Lung (tissue), 12 donors: Measurements from ENCODE around the gene ELF3. TPM values are rescaled to one million over a fixed set of nuclear protein-coding genes. Genes with fewer than 3 reads are reported as not detected.

ENCODE experiments used
- ATAC-seq: fragments of 200-7000 bp; cut with Tn5 transposase; one replicate; pipeline ENCODE4 v1.9.1; 2020; ENCODE audit warnings: moderate number of reproducible peaks; ENCODE audit not compliant: insufficient read depth, low FRiP score
- DNase-seq, 3 donors: peaks; one replicate each; pipeline ENCODE4 v3.0.0-alpha.2; 2013 to 2017
- H3K27ac ChIP-seq, 2 donors: one replicate each; pipeline ENCODE4 v1.5.1; 2013; ENCODE audit warnings: mild to moderate bottlenecking in 2 of 2, moderate library complexity in 2 of 2, control low read depth in 1 of 2, inconsistent platforms in 1 of 2, low read depth in 1 of 2, low read length in 1 of 2
- H3K27me3 ChIP-seq, 3 donors: one replicate each; pipeline ENCODE4 v1.5.1; 2013; ENCODE audit warnings: low read length in 2 of 3; ENCODE audit not compliant: control insufficient read depth in 3 of 3, insufficient read depth in 3 of 3
- H3K36me3 ChIP-seq, 4 donors: one replicate each; pipeline ENCODE4 v1.5.1; 2013; ENCODE audit warnings: low read length in 4 of 4, mild to moderate bottlenecking in 1 of 4, moderate library complexity in 1 of 4; ENCODE audit not compliant: control insufficient read depth in 4 of 4, insufficient read depth in 4 of 4
- H3K4me1 ChIP-seq, 5 donors: one replicate each; pipeline ENCODE4 v1.5.1; 2013; ENCODE audit warnings: low read length in 5 of 5, mild to moderate bottlenecking in 2 of 5, moderate library complexity in 1 of 5; ENCODE audit not compliant: control insufficient read depth in 5 of 5, insufficient read depth in 5 of 5
- H3K4me3 ChIP-seq: one replicate; pipeline ENCODE4 v1.5.1; 2013; ENCODE audit warnings: mild to moderate bottlenecking, control low read depth, moderate library complexity
- H3K9ac ChIP-seq, 2 donors: one replicate each; pipeline ENCODE4 v1.5.1; 2013; ENCODE audit warnings: low read length in 2 of 2, control low read depth in 1 of 2; ENCODE audit not compliant: insufficient read depth in 1 of 2
- H3K9me3 ChIP-seq, 4 donors: one replicate each; pipeline ENCODE4 v1.5.1; 2013; ENCODE audit warnings: low read length in 3 of 4, mild to moderate bottlenecking in 1 of 4, moderate library complexity in 1 of 4; ENCODE audit not compliant: control insufficient read depth in 4 of 4, insufficient read depth in 3 of 4
- CTCF ChIP-seq: IDR thresholded peaks from 2 replicates; pipeline ENCODE4 v1.5.1; 2012; ENCODE audit warnings: mild to moderate bottlenecking; ENCODE audit errors: control extremely low read depth, extremely low read depth
- WGBS, 2 donors: extraction: QIAGEN DNeasy Blood & Tissue Kit; methylation state at CpG; one replicate each; pipeline ENCODE4 v1.1.7; 2013; 5-methylcytosine and 5-hydroxymethylcytosine counted together
- polyA plus RNA-seq, 2 donors: library from polyadenylated mRNA; stranded (reverse); fragments of 200-250 nt; gene quantifications; one replicate each; pipeline ENCODE4 v1.2.1, GENCODE V29; 2013
- total RNA-seq, 2 donors: library from RNA; depleted of rRNA in 1 of 2; stranded (reverse); fragments of >200 nt in 1 of 2; gene quantifications; one replicate each; pipeline ENCODE4 v1.2.1, GENCODE V29; 2014 to 2021
- donor health status: control.
- donor health status: control.
- donor health status: Bipolar disorder and iron deficiency.
- donor health status: healthy.
- donor health status: DM: yes; HTN: yes; CAD: no.

The ELF3 gene
- total and polyA plus RNA-seq, 4 donors, result 143 to 219 (median 149) TPM

GRCh38 chr1:202046227-202046626, 35.8 kb downstream of the ELF3 start:
- H3K27ac ChIP-seq, result peak overlapping the region in 1 of 2 donors; percentile 78
- peak; percentile 74 to 88 (median 83) for DNase-seq
- WGBS, 2 donors, result 70 to 90% methylated on average over 3 of the region's 3 CpGs
- no peaks in the 10 kb centered on the region for H3K27me3 ChIP-seq
- H3K36me3 ChIP-seq, result no peaks in the 10 kb centered on the region
- H3K4me1 ChIP-seq, result peaks cover 0 to 23% (median 5%) of the 10 kb centered on the region in 5 donors
- H3K9me3 ChIP-seq, result no peaks in the 10 kb centered on the region
- ATAC-seq, result peak; percentile 49
- no peak for TF ChIP-seq CTCF
- no peak overlapping the region for H3K9ac ChIP-seq
- H3K4me3 ChIP-seq, result no peak overlapping the region

GRCh38 chr1:202046748-202047708, 36.6 kb downstream of the ELF3 start:
- peak; percentile 1 for ATAC-seq
- no peaks in the 10 kb centered on the region for H3K36me3 ChIP-seq
- H3K4me1 ChIP-seq, result peaks cover 0 to 23% (median 5%) of the 10 kb centered on the region in 5 donors
- no peak for TF ChIP-seq CTCF
- H3K9ac ChIP-seq, result no peak overlapping the region
- H3K27ac ChIP-seq, result peak overlapping the region in 1 of 2 donors; percentile 72
- H3K4me3 ChIP-seq, result no peak overlapping the region
- WGBS, 2 donors, result 60 to 66% methylated on average over 5 of the region's 5 CpGs
- no peak for DNase-seq
- no peaks in the 10 kb centered on the region for H3K9me3 ChIP-seq
- no peaks in the 10 kb centered on the region for H3K27me3 ChIP-seq

- WGBS, 2 donors, result 61 to 76% methylated on average over 4 of the region's 4 CpGs
- ATAC-seq, result no peak
These were observed 37.6 kb downstream of the ELF3 start for GRCh38 chr1:202047977-202048376.

More at GRCh38 chr1:202047977-202048376, 37.6 kb downstream of the ELF3 start:
- H3K27ac ChIP-seq, result no peak overlapping the region
- no peak for TF ChIP-seq CTCF
- H3K27me3 ChIP-seq, result no peaks in the 10 kb centered on the region
- peaks cover 0 to 23% (median 5%) of the 10 kb centered on the region in 5 donors for H3K4me1 ChIP-seq
- no peak overlapping the region for H3K4me3 ChIP-seq
- no peaks in the 10 kb centered on the region for H3K9me3 ChIP-seq
- no peak overlapping the region for H3K9ac ChIP-seq
- no peak for DNase-seq
- no peaks in the 10 kb centered on the region for H3K36me3 ChIP-seq
